ENCODE results near the gene SULT1C2.
"Not testable (repeated sequence)": the region's sequence is repeated elsewhere in the genome, so short reads cannot be mapped to it uniquely, and the experiment has no call there.

SULT1C2 gene

GRCh38 chr2:108351889-108352288, 63.2 kb downstream of the SULT1C2 start:
- no peak for DNase-seq (ENCODE audit: low spot score)

- DNase-seq (ENCODE audit: low spot score) = no peak
Observed at GRCh38 chr2:108354136-108354535, 65.4 kb downstream of the SULT1C2 start.

GRCh38 chr2:108355906-108356734, 67.4 kb downstream of the SULT1C2 start:
- DNase-seq (ENCODE audit: low spot score) = peak; percentile 14

- not testable (repeated sequence) for DNase-seq (ENCODE audit: low spot score)
Observed at GRCh38 chr2:108359336-108359735, 70.6 kb downstream of the SULT1C2 start.
